Ishikawa (cell line): ENCODE data around the gene ADK.

Source experiments
- CEBPB ChIP-seq: IDR thresholded peaks from 2 replicates; pipeline ENCODE4 v1.6.1; 2012
- CREB1 ChIP-seq: IDR thresholded peaks from 2 replicates; pipeline ENCODE4 v1.6.1; 2012; ENCODE audit warnings: low read depth
- EGR1 ChIP-seq: IDR thresholded peaks from 2 replicates; pipeline ENCODE4 v1.6.1; 2012
- EP300 ChIP-seq: IDR thresholded peaks from 2 replicates; pipeline ENCODE4 v1.6.1; 2012; ENCODE audit warnings: borderline replicate concordance
- FOXM1 ChIP-seq: IDR thresholded peaks from 2 replicates; pipeline ENCODE4 v1.6.1; 2012; ENCODE audit warnings: low read depth, borderline replicate concordance
- NFIC ChIP-seq: IDR thresholded peaks from 2 replicates; pipeline ENCODE4 v1.6.1; 2012
- RAD21 ChIP-seq: IDR thresholded peaks from 2 replicates; pipeline ENCODE4 v1.6.1; 2012; ENCODE audit warnings: low read depth
- REST ChIP-seq: IDR thresholded peaks from 2 replicates; pipeline ENCODE4 v1.6.1; 2012; ENCODE audit warnings: low read depth, mild to moderate bottlenecking
- TAF1 ChIP-seq: IDR thresholded peaks from 2 replicates; pipeline ENCODE4 v1.6.1; 2012; ENCODE audit warnings: low read depth, mild to moderate bottlenecking
- TCF12 ChIP-seq: IDR thresholded peaks from 2 replicates; pipeline ENCODE4 v1.6.1; 2012; ENCODE audit warnings: low read depth
- TEAD4 ChIP-seq: IDR thresholded peaks from 2 replicates; pipeline ENCODE4 v1.6.1; 2012
- YY1 ChIP-seq: IDR thresholded peaks from 2 replicates; pipeline ENCODE4 v1.6.1; 2012; ENCODE audit warnings: low read depth
- ZBTB7A ChIP-seq: IDR thresholded peaks from 2 replicates; pipeline ENCODE4 v1.6.1; 2012; ENCODE audit warnings: low read depth
- TF ChIP-seq, protein P1 (sequence below): IDR thresholded peaks from 2 replicates; pipeline ENCODE4 v1.6.1; 2012
- TF ChIP-seq, protein P2 (sequence below): IDR thresholded peaks from 2 replicates; pipeline ENCODE4 v1.6.1; 2012

The ADK gene

GRCh38 chr10:74671716-74672115 lies 520.7 kb downstream of the ADK start:
- TF ChIP-seq ZBTB7A = no peak
- TF ChIP-seq RAD21 = no peak
- no peak for TF ChIP-seq TAF1
- no peak for TF ChIP-seq REST
- no peak for TF ChIP-seq NFIC
- no peak for TF ChIP-seq YY1
- TF ChIP-seq, protein P1, sequence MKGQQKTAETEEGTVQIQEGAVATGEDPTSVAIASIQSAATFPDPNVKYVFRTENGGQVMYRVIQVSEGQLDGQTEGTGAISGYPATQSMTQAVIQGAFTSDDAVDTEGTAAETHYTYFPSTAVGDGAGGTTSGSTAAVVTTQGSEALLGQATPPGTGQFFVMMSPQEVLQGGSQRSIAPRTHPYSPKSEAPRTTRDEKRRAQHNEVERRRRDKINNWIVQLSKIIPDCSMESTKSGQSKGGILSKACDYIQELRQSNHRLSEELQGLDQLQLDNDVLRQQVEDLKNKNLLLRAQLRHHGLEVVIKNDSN = no peak
- TF ChIP-seq EGR1 = no peak
- TF ChIP-seq TCF12 = no peak
- TF ChIP-seq CEBPB = no peak
- TF ChIP-seq, protein P2, sequence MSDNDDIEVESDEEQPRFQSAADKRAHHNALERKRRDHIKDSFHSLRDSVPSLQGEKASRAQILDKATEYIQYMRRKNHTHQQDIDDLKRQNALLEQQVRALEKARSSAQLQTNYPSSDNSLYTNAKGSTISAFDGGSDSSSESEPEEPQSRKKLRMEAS = no peak
- TF ChIP-seq FOXM1 = no peak
- no peak for TF ChIP-seq TEAD4
- TF ChIP-seq EP300 = no peak
- no peak for TF ChIP-seq CREB1

GRCh38 chr10:74672430-74673165 lies 521.6 kb downstream of the ADK start:
- TF ChIP-seq RAD21 (no peak), REST (no peak), YY1 (no peak), CEBPB (no peak)

- TF ChIP-seq EGR1 (no peak), TAF1 (no peak), CREB1 (no peak)
- TF ChIP-seq, protein P2 = no peak
Observed at GRCh38 chr10:74674927-74675326, 523.9 kb downstream of the ADK start.

GRCh38 chr10:74675484-74675883 lies 524.5 kb downstream of the ADK start:
- TF ChIP-seq EGR1 (no peak), FOXM1 (no peak), RAD21 (no peak), TEAD4 (no peak), EP300 (no peak), CEBPB (no peak), TAF1 (no peak), TCF12 (no peak), REST (no peak), CREB1 (no peak), YY1 (no peak), NFIC (no peak), ZBTB7A (no peak)
- TF ChIP-seq, protein P2 = no peak
- TF ChIP-seq, protein P1 = no peak
